Breast epithelium (tissue), 4 donors: ENCODE measurements around the gene TIAM1. TPM values are rescaled to one million over a fixed set of nuclear protein-coding genes. Genes with fewer than 3 reads are reported as not detected.

Source experiments
- DNase-seq, 2 donors: peaks; one replicate each; pipeline ENCODE4 v3.0.0-alpha.2; 2019; ENCODE audit warnings: low spot score in 2 of 2
- H3K27ac ChIP-seq, 2 donors: fragments of 200-600 bp; sonication (generic) in 1 of 2; one replicate each; pipeline ENCODE4 v1.5.1; 2016 to 2019; ENCODE audit warnings: mild to moderate bottlenecking in 1 of 2
- H3K27me3 ChIP-seq, 2 donors: fragments of 200-600 bp; sonication (generic) in 1 of 2; one replicate each; pipeline versions ENCODE4 v1.5.1 to v1.6.0; 2017 to 2019; ENCODE audit warnings: control low read depth in 1 of 2, mild to moderate bottlenecking in 1 of 2
- H3K36me3 ChIP-seq: fragments of 200-600 bp; one replicate; pipeline ENCODE4 v1.5.1; 2019
- H3K4me1 ChIP-seq, 2 donors: fragments of 200-600 bp; sonication (generic); one replicate each; pipeline ENCODE4 v1.5.1; 2016 to 2019; ENCODE audit warnings: control low read depth in 1 of 2
- H3K4me3 ChIP-seq, 3 donors: fragments of 200-600 bp; sonication (generic); 1 replicate in 2 of 3; 2 replicates in 1 of 3; pipeline ENCODE4 v1.5.1; 2016 to 2019; ENCODE audit warnings: mild to moderate bottlenecking in 3 of 3, moderate library complexity in 2 of 3
- H3K9me3 ChIP-seq, 2 donors: fragments of 200-600 bp; sonication (generic) in 1 of 2; one replicate each; pipeline ENCODE4 v1.5.1; 2016 to 2019; ENCODE audit warnings: control low read depth in 1 of 2
- POLR2A ChIP-seq: fragments of 450-650 bp; IDR thresholded peaks from one replicate; pipeline ENCODE4 v1.6.1; 2016; ENCODE audit warnings: antibody characterized with exemption, mild to moderate bottlenecking, moderate library complexity
- POLR2AphosphoS5 ChIP-seq, 3 donors: sonication (generic); formaldehyde crosslinking; IDR thresholded peaks; one replicate each; pipeline ENCODE4 v1.6.1; 2017; ENCODE audit warnings: antibody characterized with exemption in 3 of 3
- intact Hi-C: fragments of 100-400 bp; cut with DNase I; formaldehyde crosslinking; loops from one replicate; pipeline ENCODE4 v1.15.1; 2023; ENCODE audit warnings: low total_unique reads
- total RNA-seq, 3 donors: library from RNA; depleted of rRNA; stranded (reverse); fragments of >200 nt; gene quantifications; one replicate each; pipeline ENCODE4 v1.1.0, GENCODE V29; 2016
- TF ChIP-seq, protein P1 (sequence below), 3 donors: fragments of 450-650 bp; IDR thresholded peaks; one replicate each; pipeline ENCODE4 v1.5.1; 2016 to 2017; ENCODE audit warnings: antibody characterized with exemption in 3 of 3, mild to moderate bottlenecking in 3 of 3, moderate library complexity in 3 of 3

TIAM1 gene
- total RNA-seq, 3 donors from 2014 or later: 10.6 to 17.7 (median 11.8) TPM

DNA sequence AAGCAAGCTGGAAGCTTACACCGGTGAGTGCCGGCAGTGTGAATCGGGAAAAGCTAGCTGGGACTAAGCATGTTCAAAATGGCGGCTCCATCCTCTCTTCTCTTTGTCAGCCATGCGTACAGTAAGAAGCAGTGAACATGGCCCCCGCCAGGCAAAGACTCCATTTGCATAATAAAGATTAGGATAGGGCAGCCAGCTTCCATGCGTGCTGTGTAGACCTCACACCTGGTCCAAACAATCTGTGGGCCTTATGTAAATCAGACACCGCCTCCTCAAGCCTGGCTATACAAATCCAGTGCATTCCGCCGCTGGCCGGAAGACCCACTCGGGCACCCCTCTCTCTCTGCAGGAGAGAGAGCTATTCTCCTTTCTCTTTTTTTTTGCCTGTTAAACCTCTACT lies 150.3 kb downstream of the TIAM1 start:
- TF ChIP-seq, protein P1, sequence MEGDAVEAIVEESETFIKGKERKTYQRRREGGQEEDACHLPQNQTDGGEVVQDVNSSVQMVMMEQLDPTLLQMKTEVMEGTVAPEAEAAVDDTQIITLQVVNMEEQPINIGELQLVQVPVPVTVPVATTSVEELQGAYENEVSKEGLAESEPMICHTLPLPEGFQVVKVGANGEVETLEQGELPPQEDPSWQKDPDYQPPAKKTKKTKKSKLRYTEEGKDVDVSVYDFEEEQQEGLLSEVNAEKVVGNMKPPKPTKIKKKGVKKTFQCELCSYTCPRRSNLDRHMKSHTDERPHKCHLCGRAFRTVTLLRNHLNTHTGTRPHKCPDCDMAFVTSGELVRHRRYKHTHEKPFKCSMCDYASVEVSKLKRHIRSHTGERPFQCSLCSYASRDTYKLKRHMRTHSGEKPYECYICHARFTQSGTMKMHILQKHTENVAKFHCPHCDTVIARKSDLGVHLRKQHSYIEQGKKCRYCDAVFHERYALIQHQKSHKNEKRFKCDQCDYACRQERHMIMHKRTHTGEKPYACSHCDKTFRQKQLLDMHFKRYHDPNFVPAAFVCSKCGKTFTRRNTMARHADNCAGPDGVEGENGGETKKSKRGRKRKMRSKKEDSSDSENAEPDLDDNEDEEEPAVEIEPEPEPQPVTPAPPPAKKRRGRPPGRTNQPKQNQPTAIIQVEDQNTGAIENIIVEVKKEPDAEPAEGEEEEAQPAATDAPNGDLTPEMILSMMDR (IDR thresholded peaks at IDR 0.05): no peak
- TF ChIP-seq POLR2A (no peak), POLR2AphosphoS5 (IDR thresholded peaks at IDR 0.05) (no peak)
- H3K4me1 ChIP-seq: no peaks in the 10 kb centered on the region
- H3K4me3 ChIP-seq: no peak overlapping the region
- H3K9me3 ChIP-seq: no peaks in the 10 kb centered on the region
- no peak overlapping the region for H3K27ac ChIP-seq
- intact Hi-C loops: no loop called here
- DNase-seq: no peak
- H3K36me3 ChIP-seq: no peaks in the 10 kb centered on the region
- H3K27me3 ChIP-seq: no peaks in the 10 kb centered on the region

DNA sequence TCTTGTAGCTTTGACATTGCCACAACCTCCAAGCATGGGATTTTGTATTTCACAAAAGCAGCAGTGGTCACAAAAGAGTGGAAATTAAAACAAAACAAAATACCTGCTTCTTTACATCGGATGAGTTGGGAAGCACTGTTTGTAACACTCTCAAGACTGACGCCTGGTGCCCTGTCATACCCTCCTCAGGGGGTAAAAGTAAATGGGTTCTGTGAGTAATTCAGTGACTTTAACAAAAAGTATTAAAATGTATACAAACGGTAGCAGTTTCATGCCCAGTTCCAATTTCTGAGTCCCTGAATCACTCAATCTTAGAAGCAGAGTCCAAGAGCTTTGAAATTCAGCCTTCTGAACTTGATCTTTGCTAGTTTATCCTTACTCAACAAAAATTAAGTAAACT lies 152.5 kb downstream of the TIAM1 start:
- intact Hi-C loops: loop anchor here (1.0 kb wide), 1 partner anchor 9 kb away; no protein-coding TSS in a partner anchor
- Histone ChIP-seq H3K4me1 (no peaks in the 10 kb centered on the region), H3K4me3 (no peak overlapping the region), H3K36me3 (no peaks in the 10 kb centered on the region), H3K27ac (no peak overlapping the region), H3K9me3 (no peaks in the 10 kb centered on the region), H3K27me3 (no peaks in the 10 kb centered on the region)
- no peak for DNase-seq
- TF ChIP-seq, protein P1 (IDR thresholded peaks at IDR 0.05): no peak
- TF ChIP-seq POLR2AphosphoS5 (IDR thresholded peaks at IDR 0.05) (no peak), POLR2A (no peak)

DNA sequence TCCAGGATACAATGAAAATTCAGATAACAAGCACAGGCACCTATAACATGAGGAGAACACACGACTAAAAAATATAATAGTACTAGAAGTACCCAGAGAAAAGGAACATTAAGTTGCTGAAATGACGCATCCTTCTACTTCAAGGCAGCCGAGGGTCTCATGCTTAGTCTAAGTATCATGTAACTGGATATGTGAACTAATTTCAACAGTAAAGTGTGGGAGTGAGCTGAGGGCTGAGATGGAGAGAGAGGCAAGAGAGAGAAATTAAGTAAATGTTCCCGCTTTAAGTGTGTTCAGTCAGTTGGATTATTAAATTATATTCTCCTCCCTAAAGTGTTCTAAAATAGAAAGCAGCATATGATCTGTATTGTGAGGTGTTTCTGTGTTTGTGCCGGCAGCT lies 153.5 kb downstream of the TIAM1 start:
- Histone ChIP-seq H3K4me3 (no peak overlapping the region), H3K9me3 (no peaks in the 10 kb centered on the region), H3K4me1 (no peaks in the 10 kb centered on the region), H3K36me3 (no peaks in the 10 kb centered on the region), H3K27me3 (no peaks in the 10 kb centered on the region), H3K27ac (no peak overlapping the region)
- no peak for TF ChIP-seq POLR2AphosphoS5 (IDR thresholded peaks at IDR 0.05)
- TF ChIP-seq, protein P1 (IDR thresholded peaks at IDR 0.05): no peak
- TF ChIP-seq POLR2A: no peak
- intact Hi-C loops: no loop called here
- no peak for DNase-seq

DNA sequence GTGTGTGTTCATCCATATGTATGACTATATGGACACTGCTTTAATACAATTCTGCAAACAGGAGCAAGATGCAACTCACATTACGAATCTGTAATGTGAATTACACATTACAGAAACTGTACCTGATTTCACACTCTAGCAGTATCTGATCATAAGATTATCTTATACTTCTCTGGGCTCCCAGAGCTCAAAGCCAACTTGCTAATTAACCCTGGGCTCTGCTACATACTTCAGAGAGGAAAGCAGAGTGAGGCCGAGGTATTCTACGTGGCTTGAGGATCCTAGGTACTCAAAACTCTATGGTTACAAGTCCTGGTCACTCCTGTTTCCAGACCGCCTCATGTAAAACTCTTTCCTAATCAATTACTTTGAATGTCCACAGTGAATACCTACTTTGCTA lies 156.6 kb downstream of the TIAM1 start:
- H3K9me3 ChIP-seq: no peaks in the 10 kb centered on the region
- H3K4me3 ChIP-seq: no peak overlapping the region
- no peak for DNase-seq
- intact Hi-C loops: loop anchor here (10.0 kb wide), 1 partner anchor 93 kb away; no protein-coding TSS in a partner anchor
- TF ChIP-seq POLR2AphosphoS5 (IDR thresholded peaks at IDR 0.05) (no peak), POLR2A (no peak)
- TF ChIP-seq, protein P1 (IDR thresholded peaks at IDR 0.05): no peak
- no peaks in the 10 kb centered on the region for H3K27me3 ChIP-seq
- no peaks in the 10 kb centered on the region for H3K36me3 ChIP-seq
- H3K27ac ChIP-seq: no peak overlapping the region
- no peaks in the 10 kb centered on the region for H3K4me1 ChIP-seq

DNA sequence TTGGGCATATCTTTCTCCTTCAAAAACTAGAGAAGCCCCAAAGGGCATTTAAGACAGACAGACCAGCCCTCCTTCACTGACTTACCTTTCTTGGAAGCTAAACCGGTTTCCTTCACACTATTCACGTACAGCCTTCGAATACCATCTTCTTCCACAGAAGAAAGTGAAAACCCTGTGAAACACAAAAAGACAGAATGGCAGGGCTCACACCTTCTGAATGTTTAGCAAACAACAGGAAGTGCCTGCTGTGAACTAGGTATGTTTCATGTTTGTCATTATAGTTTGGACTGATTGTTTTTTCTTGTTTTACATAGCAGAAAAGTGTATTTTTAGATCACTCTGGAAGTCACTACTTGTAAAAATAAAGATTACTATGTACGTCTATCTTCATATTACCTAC lies 157.1 kb downstream of the TIAM1 start:
- TF ChIP-seq POLR2A: no peak
- TF ChIP-seq, protein P1 (IDR thresholded peaks at IDR 0.05): no peak
- no peak for TF ChIP-seq POLR2AphosphoS5 (IDR thresholded peaks at IDR 0.05)
- H3K4me1 ChIP-seq: no peaks in the 10 kb centered on the region
- intact Hi-C loops: loop anchor here (10.0 kb wide), 1 partner anchor 92 kb away; no protein-coding TSS in a partner anchor
- no peak for DNase-seq
- no peak overlapping the region for H3K4me3 ChIP-seq
- no peaks in the 10 kb centered on the region for H3K36me3 ChIP-seq
- no peak overlapping the region for H3K27ac ChIP-seq
- no peaks in the 10 kb centered on the region for H3K9me3 ChIP-seq
- H3K27me3 ChIP-seq: no peaks in the 10 kb centered on the region
